Breast epithelium (tissue), 4 donors: ENCODE results near the gene CBFA2T2. TPM values are rescaled to one million over a fixed set of nuclear protein-coding genes. Genes with fewer than 3 reads are reported as not detected.
"Not testable (repeated sequence)": the region's sequence is repeated elsewhere in the genome, so short reads cannot be mapped to it uniquely, and the experiment has no call there.

Source experiments
- DNase-seq, 2 donors: peaks; one replicate each; pipeline ENCODE4 v3.0.0-alpha.2; 2019; ENCODE audit warnings: low spot score in 2 of 2
- H3K27ac ChIP-seq, 2 donors: fragments of 200-600 bp; sonication (generic) in 1 of 2; one replicate each; pipeline ENCODE4 v1.5.1; 2016 to 2019; ENCODE audit warnings: mild to moderate bottlenecking in 1 of 2
- H3K27me3 ChIP-seq, 2 donors: fragments of 200-600 bp; sonication (generic) in 1 of 2; one replicate each; pipeline versions ENCODE4 v1.5.1 to v1.6.0; 2017 to 2019; ENCODE audit warnings: control low read depth in 1 of 2, mild to moderate bottlenecking in 1 of 2
- H3K36me3 ChIP-seq: fragments of 200-600 bp; one replicate; pipeline ENCODE4 v1.5.1; 2019
- H3K4me1 ChIP-seq, 2 donors: fragments of 200-600 bp; sonication (generic); one replicate each; pipeline ENCODE4 v1.5.1; 2016 to 2019; ENCODE audit warnings: control low read depth in 1 of 2
- H3K4me3 ChIP-seq, 3 donors: fragments of 200-600 bp; sonication (generic); 1 replicate in 2 of 3; 2 replicates in 1 of 3; pipeline ENCODE4 v1.5.1; 2016 to 2019; ENCODE audit warnings: mild to moderate bottlenecking in 3 of 3, moderate library complexity in 2 of 3
- H3K9me3 ChIP-seq, 2 donors: fragments of 200-600 bp; sonication (generic) in 1 of 2; one replicate each; pipeline ENCODE4 v1.5.1; 2016 to 2019; ENCODE audit warnings: control low read depth in 1 of 2
- CTCF ChIP-seq, 3 donors: fragments of 450-650 bp; IDR thresholded peaks; one replicate each; pipeline ENCODE4 v1.5.1; 2016 to 2017; ENCODE audit warnings: antibody characterized with exemption in 3 of 3, mild to moderate bottlenecking in 3 of 3, moderate library complexity in 3 of 3
- POLR2A ChIP-seq: fragments of 450-650 bp; IDR thresholded peaks from one replicate; pipeline ENCODE4 v1.6.1; 2016; ENCODE audit warnings: antibody characterized with exemption, mild to moderate bottlenecking, moderate library complexity
- POLR2AphosphoS5 ChIP-seq, 3 donors: sonication (generic); formaldehyde crosslinking; IDR thresholded peaks; one replicate each; pipeline ENCODE4 v1.6.1; 2017; ENCODE audit warnings: antibody characterized with exemption in 3 of 3
- intact Hi-C: fragments of 100-400 bp; cut with DNase I; formaldehyde crosslinking; loops from one replicate; pipeline ENCODE4 v1.15.1; 2023; ENCODE audit warnings: low total_unique reads
- total RNA-seq, 3 donors: library from RNA; depleted of rRNA; stranded (reverse); fragments of >200 nt; gene quantifications; one replicate each; pipeline ENCODE4 v1.1.0, GENCODE V29; 2016

The CBFA2T2 gene
- total RNA-seq, 3 donors from 2014 or later: 10.9 to 20.9 (median 17.0) TPM

GRCh38 chr20:33630507-33630906 lies 140.6 kb downstream of the CBFA2T2 start:
- no peak for DNase-seq
- TF ChIP-seq CTCF (IDR thresholded peaks at IDR 0.05): no peak
- TF ChIP-seq POLR2AphosphoS5 (IDR thresholded peaks at IDR 0.05): no peak
- TF ChIP-seq POLR2A: no peak
- Histone ChIP-seq H3K27ac (no peak overlapping the region), H3K27me3 (no peaks in the 10 kb centered on the region), H3K4me3 (no peak overlapping the region), H3K4me1 (no peaks in the 10 kb centered on the region), H3K9me3 (no peaks in the 10 kb centered on the region), H3K36me3 (peaks cover 10% of the 10 kb centered on the region)
- intact Hi-C loops: no loop called here

- H3K4me1 ChIP-seq, H3K27ac ChIP-seq, DNase-seq, H3K36me3 ChIP-seq, intact Hi-C loops, H3K4me3 ChIP-seq, H3K9me3 ChIP-seq, H3K27me3 ChIP-seq: not testable (repeated sequence)
Measured at GRCh38 chr20:33631910-33632309, 142.0 kb downstream of the CBFA2T2 start.

- Histone ChIP-seq H3K27me3 (no peaks in the 10 kb centered on the region), H3K27ac (no peak overlapping the region), H3K4me3 (no peak overlapping the region), H3K9me3 (no peaks in the 10 kb centered on the region), H3K36me3 (peaks cover 2% of the 10 kb centered on the region), H3K4me1 (no peaks in the 10 kb centered on the region)
- intact Hi-C loops: no loop called here
- no peak for TF ChIP-seq POLR2A
- no peak for TF ChIP-seq POLR2AphosphoS5 (IDR thresholded peaks at IDR 0.05)
- no peak for TF ChIP-seq CTCF (IDR thresholded peaks at IDR 0.05)
- DNase-seq: no peak
Measured at GRCh38 chr20:33635341-33635740, 145.4 kb downstream of the CBFA2T2 start.

GRCh38 chr20:33636776-33637175 lies 146.9 kb downstream of the CBFA2T2 start:
- intact Hi-C loops: no loop called here
- TF ChIP-seq POLR2A (no peak), POLR2AphosphoS5 (IDR thresholded peaks at IDR 0.05) (no peak)

GRCh38 chr20:33640287-33640686 lies 150.4 kb downstream of the CBFA2T2 start:
- no peaks in the 10 kb centered on the region for H3K36me3 ChIP-seq
- no peak overlapping the region for H3K4me3 ChIP-seq
- no peak overlapping the region for H3K27ac ChIP-seq
- intact Hi-C loops: no loop called here
- no peaks in the 10 kb centered on the region for H3K4me1 ChIP-seq
- no peak for DNase-seq
- H3K9me3 ChIP-seq: no peaks in the 10 kb centered on the region
- TF ChIP-seq POLR2AphosphoS5 (IDR thresholded peaks at IDR 0.05) (no peak), POLR2A (no peak), CTCF (IDR thresholded peaks at IDR 0.05) (no peak)
- H3K27me3 ChIP-seq: no peaks in the 10 kb centered on the region

More at GRCh38 chr20:33636776-33637175, 146.9 kb downstream of the CBFA2T2 start:
- H3K9me3 ChIP-seq: no peaks in the 10 kb centered on the region
- no peak overlapping the region for H3K4me3 ChIP-seq
- H3K27ac ChIP-seq: no peak overlapping the region
- no peaks in the 10 kb centered on the region for H3K27me3 ChIP-seq
- no peak for DNase-seq
- no peaks in the 10 kb centered on the region for H3K36me3 ChIP-seq
- no peaks in the 10 kb centered on the region for H3K4me1 ChIP-seq

GRCh38 chr20:33644313-33645071 lies 154.6 kb downstream of the CBFA2T2 start:
- DNase-seq: no peak
- Histone ChIP-seq H3K4me1 (peaks cover 0 to 10% of the 10 kb centered on the region in 2 donors), H3K9me3 (no peaks in the 10 kb centered on the region), H3K36me3 (no peaks in the 10 kb centered on the region), H3K27ac (no peak overlapping the region), H3K27me3 (no peaks in the 10 kb centered on the region), H3K4me3 (no peak overlapping the region)
- intact Hi-C loops: no loop called here
- no peak for TF ChIP-seq CTCF (IDR thresholded peaks at IDR 0.05)
- no peak for TF ChIP-seq POLR2AphosphoS5 (IDR thresholded peaks at IDR 0.05)
- TF ChIP-seq POLR2A: no peak
